Measurements from ENCODE around the gene SLC17A4.

DNA sequence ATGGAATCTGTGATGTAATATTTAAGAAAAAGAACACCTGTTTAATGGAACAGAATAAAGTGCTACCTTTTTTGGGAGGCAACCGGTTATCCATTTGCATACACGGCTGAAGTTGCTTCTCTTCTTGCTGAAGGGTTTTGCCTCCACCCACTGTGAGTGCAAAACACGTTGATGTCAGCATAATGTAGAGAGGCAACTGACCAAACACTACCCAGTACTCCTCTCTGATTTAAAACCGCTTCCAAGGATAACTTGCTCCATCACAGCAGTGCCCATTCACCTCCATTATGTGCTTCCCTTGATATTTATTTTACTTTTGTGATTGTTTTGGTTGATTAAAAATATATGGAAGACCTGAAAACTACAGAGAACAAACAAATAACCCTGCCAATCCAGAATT lies 75.9 kb downstream of the SLC17A4 start:
- TF ChIP-seq, protein P1, sequence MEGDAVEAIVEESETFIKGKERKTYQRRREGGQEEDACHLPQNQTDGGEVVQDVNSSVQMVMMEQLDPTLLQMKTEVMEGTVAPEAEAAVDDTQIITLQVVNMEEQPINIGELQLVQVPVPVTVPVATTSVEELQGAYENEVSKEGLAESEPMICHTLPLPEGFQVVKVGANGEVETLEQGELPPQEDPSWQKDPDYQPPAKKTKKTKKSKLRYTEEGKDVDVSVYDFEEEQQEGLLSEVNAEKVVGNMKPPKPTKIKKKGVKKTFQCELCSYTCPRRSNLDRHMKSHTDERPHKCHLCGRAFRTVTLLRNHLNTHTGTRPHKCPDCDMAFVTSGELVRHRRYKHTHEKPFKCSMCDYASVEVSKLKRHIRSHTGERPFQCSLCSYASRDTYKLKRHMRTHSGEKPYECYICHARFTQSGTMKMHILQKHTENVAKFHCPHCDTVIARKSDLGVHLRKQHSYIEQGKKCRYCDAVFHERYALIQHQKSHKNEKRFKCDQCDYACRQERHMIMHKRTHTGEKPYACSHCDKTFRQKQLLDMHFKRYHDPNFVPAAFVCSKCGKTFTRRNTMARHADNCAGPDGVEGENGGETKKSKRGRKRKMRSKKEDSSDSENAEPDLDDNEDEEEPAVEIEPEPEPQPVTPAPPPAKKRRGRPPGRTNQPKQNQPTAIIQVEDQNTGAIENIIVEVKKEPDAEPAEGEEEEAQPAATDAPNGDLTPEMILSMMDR (IDR thresholded peaks at IDR 0.05): no peak
- no peak for TF ChIP-seq POLR2A (IDR thresholded peaks at IDR 0.05)
